Kidney glomerular epithelial cell (primary cell): ENCODE results near the gene CTTNBP2.
A peak's percentile ranks its signal among the peaks of the same experiment; 100 is the strongest.

ENCODE experiments used
- DNase-seq: peaks from one replicate; lab custom pipeline; 2025; lab: John Stamatoyannopoulos, UW

The CTTNBP2 gene

GRCh38 chr7:117871778-117872538, 1.3 kb downstream of the CTTNBP2 start:
- peak; percentile 83 for DNase-seq

- no peak for DNase-seq
These were observed 1.9 kb downstream of the CTTNBP2 start for GRCh38 chr7:117871401-117871777.

- DNase-seq: no peak
These were observed 2.7 kb downstream of the CTTNBP2 start for GRCh38 chr7:117870448-117871130.

GRCh38 chr7:117869374-117869773, 3.9 kb downstream of the CTTNBP2 start:
- DNase-seq: no peak

GRCh38 chr7:117863618-117864017, 9.6 kb downstream of the CTTNBP2 start:
- no peak for DNase-seq

- no peak for DNase-seq
These were observed 10.9 kb downstream of the CTTNBP2 start for GRCh38 chr7:117862378-117862777.

- no peak for DNase-seq
These were observed 13.9 kb downstream of the CTTNBP2 start for GRCh38 chr7:117859246-117859812.

- DNase-seq: no peak
These were observed 14.5 kb downstream of the CTTNBP2 start for GRCh38 chr7:117858712-117859111.

GRCh38 chr7:117857718-117858117, 15.5 kb downstream of the CTTNBP2 start:
- no peak for DNase-seq

GRCh38 chr7:117856196-117856595, 17.0 kb downstream of the CTTNBP2 start:
- DNase-seq: no peak

- no peak for DNase-seq
These were observed 19.1 kb downstream of the CTTNBP2 start for GRCh38 chr7:117854186-117854585.

GRCh38 chr7:117848941-117849340, 24.3 kb downstream of the CTTNBP2 start:
- peak; percentile 53 for DNase-seq

- no peak for DNase-seq
These were observed 28.6 kb downstream of the CTTNBP2 start for GRCh38 chr7:117844678-117845077.

- DNase-seq: no peak
These were observed 31.6 kb downstream of the CTTNBP2 start for GRCh38 chr7:117841611-117842010.

- no peak for DNase-seq
These were observed 32.2 kb downstream of the CTTNBP2 start for GRCh38 chr7:117841011-117841410.

GRCh38 chr7:117839507-117839906, 33.7 kb downstream of the CTTNBP2 start:
- no peak for DNase-seq

- DNase-seq: no peak
These were observed 35.4 kb downstream of the CTTNBP2 start for GRCh38 chr7:117837841-117838240.

- peak; percentile 57 for DNase-seq
These were observed 38.1 kb downstream of the CTTNBP2 start for GRCh38 chr7:117835016-117835664.

GRCh38 chr7:117830422-117830954, 42.8 kb downstream of the CTTNBP2 start:
- DNase-seq: peak; percentile 20

- peak; percentile 33 for DNase-seq
These were observed 43.7 kb downstream of the CTTNBP2 start for GRCh38 chr7:117829450-117830117.

GRCh38 chr7:117828825-117829224, 44.4 kb downstream of the CTTNBP2 start:
- peak; percentile 54 for DNase-seq

- peak; percentile 99 for DNase-seq
These were observed 45.4 kb downstream of the CTTNBP2 start for GRCh38 chr7:117827862-117828261.
